ENCODE results near the gene SLC13A2. TPM values are rescaled to one million over a fixed set of nuclear protein-coding genes. Genes with fewer than 3 reads are reported as not detected.

Gene SLC13A2
- total and polyA plus RNA-seq, 9 of the 15 experiments (the other 6 are each of a cell fraction or from before 2014, with no cell fraction given), result 0.13 TPM; not detected in 8

DNA sequence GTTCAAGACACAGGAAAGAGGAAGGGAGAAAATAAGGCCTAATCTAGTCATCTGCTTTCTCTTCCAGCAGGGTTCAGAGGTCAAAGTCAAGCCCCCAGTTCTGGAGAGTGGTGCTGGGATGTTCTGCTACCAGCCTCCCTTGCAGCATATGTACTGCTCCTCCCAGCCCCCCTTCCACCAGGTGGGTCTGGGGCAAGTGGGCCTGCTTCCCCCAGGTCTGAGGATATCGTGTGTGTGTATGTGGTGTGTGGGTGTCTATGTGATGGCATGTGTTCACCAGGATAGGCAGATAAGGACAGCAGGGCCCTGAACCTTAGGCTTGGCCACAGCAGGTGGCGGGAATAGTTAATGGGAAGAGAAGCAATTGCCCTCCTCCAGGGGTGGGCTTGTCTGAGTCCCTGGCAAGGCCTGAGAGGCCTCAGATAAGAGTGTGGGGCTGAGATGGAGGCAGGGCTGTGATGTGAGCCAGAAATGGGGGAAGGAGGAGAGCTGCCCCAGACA lies 53.8 kb downstream of the SLC13A2 start (continued):
- TF ChIP-seq, protein P1, sequence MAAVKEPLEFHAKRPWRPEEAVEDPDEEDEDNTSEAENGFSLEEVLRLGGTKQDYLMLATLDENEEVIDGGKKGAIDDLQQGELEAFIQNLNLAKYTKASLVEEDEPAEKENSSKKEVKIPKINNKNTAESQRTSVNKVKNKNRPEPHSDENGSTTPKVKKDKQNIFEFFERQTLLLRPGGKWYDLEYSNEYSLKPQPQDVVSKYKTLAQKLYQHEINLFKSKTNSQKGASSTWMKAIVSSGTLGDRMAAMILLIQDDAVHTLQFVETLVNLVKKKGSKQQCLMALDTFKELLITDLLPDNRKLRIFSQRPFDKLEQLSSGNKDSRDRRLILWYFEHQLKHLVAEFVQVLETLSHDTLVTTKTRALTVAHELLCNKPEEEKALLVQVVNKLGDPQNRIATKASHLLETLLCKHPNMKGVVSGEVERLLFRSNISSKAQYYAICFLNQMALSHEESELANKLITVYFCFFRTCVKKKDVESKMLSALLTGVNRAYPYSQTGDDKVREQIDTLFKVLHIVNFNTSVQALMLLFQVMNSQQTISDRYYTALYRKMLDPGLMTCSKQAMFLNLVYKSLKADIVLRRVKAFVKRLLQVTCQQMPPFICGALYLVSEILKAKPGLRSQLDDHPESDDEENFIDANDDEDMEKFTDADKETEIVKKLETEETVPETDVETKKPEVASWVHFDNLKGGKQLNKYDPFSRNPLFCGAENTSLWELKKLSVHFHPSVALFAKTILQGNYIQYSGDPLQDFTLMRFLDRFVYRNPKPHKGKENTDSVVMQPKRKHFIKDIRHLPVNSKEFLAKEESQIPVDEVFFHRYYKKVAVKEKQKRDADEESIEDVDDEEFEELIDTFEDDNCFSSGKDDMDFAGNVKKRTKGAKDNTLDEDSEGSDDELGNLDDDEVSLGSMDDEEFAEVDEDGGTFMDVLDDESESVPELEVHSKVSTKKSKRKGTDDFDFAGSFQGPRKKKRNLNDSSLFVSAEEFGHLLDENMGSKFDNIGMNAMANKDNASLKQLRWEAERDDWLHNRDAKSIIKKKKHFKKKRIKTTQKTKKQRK (IDR thresholded peaks at IDR 0.05; ENCODE audit: borderline replicate concordance, low read depth, low read length), result no peak
- TF ChIP-seq RHOXF2B (CRISPR knock-in tag; conservative IDR thresholded peaks at IDR 0.05) (no peak), TAF1 (IDR thresholded peaks at IDR 0.05; ENCODE audit: control insufficient read depth, extremely low read depth, insufficient read depth, low read length, severe bottlenecking) (no peak), AFF1 (IDR thresholded peaks at IDR 0.05; ENCODE audit: low read depth in 1 of 2, partially characterized antibody in 2 of 2) (peak in 1 of 2 experiments; percentile 59), POU5F1 (IDR thresholded peaks at IDR 0.05; ENCODE audit: borderline replicate concordance, low read depth, low read length, partially characterized antibody) (no peak), ESRRA (IDR thresholded peaks at IDR 0.05; ENCODE audit: borderline replicate concordance, low read depth) (no peak), NR3C1 (CRISPR knock-in tag; IDR thresholded peaks at IDR 0.05) (no peak), ZNF830 (CRISPR knock-in tag; IDR thresholded peaks at IDR 0.05) (no peak), TAF15 (IDR thresholded peaks at IDR 0.05; ENCODE audit: low read depth, low read length) (no peak), NR2C1 (IDR thresholded peaks at IDR 0.05) (peak; percentile 91), NR2C1 (tag; IDR thresholded peaks at IDR 0.05) (peak; percentile 89), ETV5 (CRISPR knock-in tag; IDR thresholded peaks at IDR 0.05; ENCODE audit: low read depth) (no peak), SMARCA4 (IDR thresholded peaks at IDR 0.05) (peak; percentile 93), ZBTB5 (IDR thresholded peaks at IDR 0.05) (no peak), EHMT2 (IDR thresholded peaks at IDR 0.05) (no peak), MCM7 (IDR thresholded peaks at IDR 0.05) (no peak), HDAC3 (IDR thresholded peaks at IDR 0.05; ENCODE audit: borderline replicate concordance, partially characterized antibody) (no peak)
- TF ChIP-seq, protein P2, sequence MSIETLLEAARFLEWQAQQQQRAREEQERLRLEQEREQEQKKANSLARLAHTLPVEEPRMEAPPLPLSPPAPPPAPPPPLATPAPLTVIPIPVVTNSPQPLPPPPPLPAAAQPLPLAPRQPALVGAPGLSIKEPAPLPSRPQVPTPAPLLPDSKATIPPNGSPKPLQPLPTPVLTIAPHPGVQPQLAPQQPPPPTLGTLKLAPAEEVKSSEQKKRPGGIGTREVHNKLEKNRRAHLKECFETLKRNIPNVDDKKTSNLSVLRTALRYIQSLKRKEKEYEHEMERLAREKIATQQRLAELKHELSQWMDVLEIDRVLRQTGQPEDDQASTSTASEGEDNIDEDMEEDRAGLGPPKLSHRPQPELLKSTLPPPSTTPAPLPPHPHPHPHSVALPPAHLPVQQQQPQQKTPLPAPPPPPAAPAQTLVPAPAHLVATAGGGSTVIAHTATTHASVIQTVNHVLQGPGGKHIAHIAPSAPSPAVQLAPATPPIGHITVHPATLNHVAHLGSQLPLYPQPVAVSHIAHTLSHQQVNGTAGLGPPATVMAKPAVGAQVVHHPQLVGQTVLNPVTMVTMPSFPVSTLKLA (conservative IDR thresholded peaks at IDR 0.05), result peak in 1 of 2 experiments; percentile 66; a peak in 2 of 4 replicates
